Hepatocyte (in vitro differentiated cells): ENCODE results near the gene UBE2D4.

ENCODE experiments used
- EZH2 ChIP-seq: fragments of 200-600 bp; sonication (generic); IDR thresholded peaks from 2 replicates; pipeline ENCODE4 v1.6.1; 2016; ENCODE audit warnings: antibody characterized with exemption, mild to moderate bottlenecking, borderline replicate concordance
- TF ChIP-seq, protein P1 (sequence below): fragments of 200-600 bp; sonication (generic); IDR thresholded peaks from 2 replicates; pipeline ENCODE4 v1.5.1; 2016; ENCODE audit warnings: antibody characterized with exemption, mild to moderate bottlenecking; ENCODE audit not compliant: poor library complexity

GRCh38 chr7:43933902-43934560 lies 7.8 kb downstream of the UBE2D4 start:
- TF ChIP-seq, protein P1, sequence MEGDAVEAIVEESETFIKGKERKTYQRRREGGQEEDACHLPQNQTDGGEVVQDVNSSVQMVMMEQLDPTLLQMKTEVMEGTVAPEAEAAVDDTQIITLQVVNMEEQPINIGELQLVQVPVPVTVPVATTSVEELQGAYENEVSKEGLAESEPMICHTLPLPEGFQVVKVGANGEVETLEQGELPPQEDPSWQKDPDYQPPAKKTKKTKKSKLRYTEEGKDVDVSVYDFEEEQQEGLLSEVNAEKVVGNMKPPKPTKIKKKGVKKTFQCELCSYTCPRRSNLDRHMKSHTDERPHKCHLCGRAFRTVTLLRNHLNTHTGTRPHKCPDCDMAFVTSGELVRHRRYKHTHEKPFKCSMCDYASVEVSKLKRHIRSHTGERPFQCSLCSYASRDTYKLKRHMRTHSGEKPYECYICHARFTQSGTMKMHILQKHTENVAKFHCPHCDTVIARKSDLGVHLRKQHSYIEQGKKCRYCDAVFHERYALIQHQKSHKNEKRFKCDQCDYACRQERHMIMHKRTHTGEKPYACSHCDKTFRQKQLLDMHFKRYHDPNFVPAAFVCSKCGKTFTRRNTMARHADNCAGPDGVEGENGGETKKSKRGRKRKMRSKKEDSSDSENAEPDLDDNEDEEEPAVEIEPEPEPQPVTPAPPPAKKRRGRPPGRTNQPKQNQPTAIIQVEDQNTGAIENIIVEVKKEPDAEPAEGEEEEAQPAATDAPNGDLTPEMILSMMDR, result no peak
- TF ChIP-seq EZH2, result no peak
